Measurements from ENCODE around the gene DCK. TPM values are rescaled to one million over a fixed set of nuclear protein-coding genes. Genes with fewer than 3 reads are reported as not detected.

The DCK gene
- total and polyA plus RNA-seq, 2 of the 4 experiments (the other 2 are of a cell fraction) = 7.0 to 8.9 TPM

GRCh38 chr4:70991596-70991995, 1.9 kb upstream of the DCK start:
- in situ Hi-C loops (cut with MboI; ENCODE audit: low sequenced_read_pairs) (loop anchor here (10.0 kb wide), 1 partner anchor 157 kb away; the partner anchor contains the start of gene GRSF1), dilution Hi-C loops (cut with HindIII; ENCODE audit: low sequenced_read_pairs, unreplicated experiment) (no loop called here), intact Hi-C loops (cut with micrococcal nuclease) (loop anchor here (5.0 to 10.0 kb wide), 3 partner anchors 89 to 193 kb away; partner anchors contain the start of genes GRSF1 and MOB1B)
- Histone ChIP-seq H4K5ac (ENCODE audit: low read depth, low read length) (no peak overlapping the region), H2BK20ac (ENCODE audit: low read depth, low read length) (no peak overlapping the region), H3K27ac (ENCODE audit: insufficient read depth, low read length) (no peak overlapping the region), H3K23ac (ENCODE audit: low read depth, low read length) (no peak overlapping the region), H2BK120ac (ENCODE audit: low read depth, low read length) (no peak overlapping the region), H3K4ac (ENCODE audit: low read depth, low read length) (no peak overlapping the region), H4K20me1 (ENCODE audit: insufficient read depth, low read length) (no peaks in the 10 kb centered on the region), H4K8ac (ENCODE audit: low read depth in 2 of 2, low read length in 2 of 2) (no peak overlapping the region), H3K4me3 (ENCODE audit: insufficient read depth, low read depth, low read length) (no peak overlapping the region), H3K9me3 (ENCODE audit: control insufficient read depth, insufficient read depth, low read length) (no peaks in the 10 kb centered on the region), H2BK5ac (ENCODE audit: low read depth, low read length, poor library complexity, severe bottlenecking) (no peak overlapping the region), H2AFZ (replicated peaks; ENCODE audit: low read length, poor library complexity) (no peak overlapping the region), H3K27me3 (ENCODE audit: control insufficient read depth, insufficient read depth, low read length) (no peaks in the 10 kb centered on the region), H2AK5ac (ENCODE audit: low read depth, low read length) (no peak overlapping the region), H3K4me1 (ENCODE audit: control insufficient read depth, insufficient read depth, low read length) (peaks cover 5% of the 10 kb centered on the region), H4K91ac (ENCODE audit: insufficient read depth, low read depth, low read length) (no peak overlapping the region), H3K4me2 (ENCODE audit: low read depth, low read length) (no peak overlapping the region), H3K14ac (replicated peaks; ENCODE audit: low read depth, low read length) (no peak overlapping the region), H3K18ac (ENCODE audit: low read depth, low read length) (no peak overlapping the region), H3K9me1 (ENCODE audit: insufficient read depth, low read length) (peaks cover 4% of the 10 kb centered on the region; the same call in 1 of the 2 replicates), H3K56ac (ENCODE audit: extremely low read depth, insufficient read depth, low read length) (no peak overlapping the region), H2AK9ac (replicated peaks; ENCODE audit: low read depth, low read length, poor library complexity) (no peak overlapping the region), H2BK15ac (ENCODE audit: low read depth, low read length) (no peak overlapping the region), H3K36me3 (ENCODE audit: control insufficient read depth, insufficient read depth, low read length) (no peaks in the 10 kb centered on the region), H3K9ac (ENCODE audit: low read depth, low read length) (no peak overlapping the region), H3K79me1 (ENCODE audit: low read depth in 1 of 2, low read length in 2 of 2) (peaks cover 13 to 40% of the 10 kb centered on the region in 2 experiments)
- ChIA-PET POLR2A (ENCODE audit: unreplicated experiment) (interaction anchor here (1.0 kb wide), 1 partner anchor 18 kb away, joined by 4 read pairs; no protein-coding TSS in a partner anchor), CTCF (no interaction called here)
- WGBS, 2 experiments (ENCODE audit: extremely low coverage in 2 of 2, insufficient read length in 1 of 2) = no CpG with 5 or more reads among the region's 2 CpGs
- no TSS peak for BruUV-seq (replicated peaks)
- ATAC-seq (ENCODE audit: low read depth) (no peak), DNase-seq (no peak)
- no peak for TF ChIP-seq FOS (IDR thresholded peaks at IDR 0.05; ENCODE audit: low read depth, low read length)
- TF ChIP-seq SMC3 (IDR thresholded peaks at IDR 0.05; ENCODE audit: low read depth, low read length) = no peak
- TF ChIP-seq MAZ (IDR thresholded peaks at IDR 0.05; ENCODE audit: borderline replicate concordance, low read depth, low read length) = no peak
- no peak for TF ChIP-seq CTCF (conservative IDR thresholded peaks at IDR 0.05; ENCODE audit: low read depth, low read length)
- TF ChIP-seq NFE2L2 (IDR thresholded peaks at IDR 0.05; ENCODE audit: low read depth, low read length) = no peak
- no peak for TF ChIP-seq USF2 (IDR thresholded peaks at IDR 0.05; ENCODE audit: low read depth, low read length)
- TF ChIP-seq BHLHE40 (IDR thresholded peaks at IDR 0.05; ENCODE audit: low read depth, low read length) = no peak
- TF ChIP-seq RCOR1 (IDR thresholded peaks at IDR 0.05; ENCODE audit: insufficient replicate concordance, low read length) = no peak
- TF ChIP-seq POLR2A (IDR thresholded peaks at IDR 0.05; ENCODE audit: low read depth, low read length) = no peak
- TF ChIP-seq CHD1 (IDR thresholded peaks at IDR 0.05; ENCODE audit: low read depth, low read length) = no peak
- TF ChIP-seq MXI1 (IDR thresholded peaks at IDR 0.05; ENCODE audit: borderline replicate concordance, low read depth, low read length) = no peak
- TF ChIP-seq RFX5 (IDR thresholded peaks at IDR 0.05; ENCODE audit: low read depth, low read length) = no peak
- no peak for TF ChIP-seq CEBPB (IDR thresholded peaks at IDR 0.05; ENCODE audit: low read depth, low read length)
- TF ChIP-seq ELK1 (IDR thresholded peaks at IDR 0.05; ENCODE audit: borderline replicate concordance, low read depth, low read length) = no peak
- no peak for TF ChIP-seq RAD21 (IDR thresholded peaks at IDR 0.05; ENCODE audit: low read length)
- no peak for TF ChIP-seq MAFK (IDR thresholded peaks at IDR 0.05; ENCODE audit: low read depth, low read length)
